ENCODE results near the gene MILR1.

MILR1 gene

DNA sequence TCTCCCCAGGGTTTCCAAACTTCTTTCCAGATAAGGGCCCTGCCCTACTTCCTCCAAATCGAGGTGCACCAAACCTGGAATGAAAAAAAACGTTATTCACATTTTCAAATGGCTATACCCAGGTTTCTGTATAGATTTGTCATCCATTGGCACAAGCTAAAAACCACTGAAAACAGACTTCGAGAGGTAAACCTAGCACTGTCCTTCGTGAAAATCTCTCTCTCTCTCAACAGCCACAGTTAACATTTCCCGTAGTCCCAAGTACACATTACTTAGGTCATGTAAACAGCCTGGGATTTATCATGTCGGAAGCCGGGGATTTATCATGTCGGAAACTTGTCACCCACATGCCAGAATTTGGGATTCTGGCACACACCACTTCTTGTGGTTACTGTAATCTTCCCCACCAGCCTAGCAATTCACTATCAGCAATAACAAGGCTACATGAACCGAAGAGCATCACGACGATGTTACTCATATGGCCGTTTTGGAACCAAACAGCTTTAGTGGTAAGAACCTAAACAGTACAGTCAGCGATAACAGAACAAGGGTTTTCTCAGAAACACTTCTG, 55.9 kb downstream of the MILR1 start:
- no peak for DNase-seq

DNA sequence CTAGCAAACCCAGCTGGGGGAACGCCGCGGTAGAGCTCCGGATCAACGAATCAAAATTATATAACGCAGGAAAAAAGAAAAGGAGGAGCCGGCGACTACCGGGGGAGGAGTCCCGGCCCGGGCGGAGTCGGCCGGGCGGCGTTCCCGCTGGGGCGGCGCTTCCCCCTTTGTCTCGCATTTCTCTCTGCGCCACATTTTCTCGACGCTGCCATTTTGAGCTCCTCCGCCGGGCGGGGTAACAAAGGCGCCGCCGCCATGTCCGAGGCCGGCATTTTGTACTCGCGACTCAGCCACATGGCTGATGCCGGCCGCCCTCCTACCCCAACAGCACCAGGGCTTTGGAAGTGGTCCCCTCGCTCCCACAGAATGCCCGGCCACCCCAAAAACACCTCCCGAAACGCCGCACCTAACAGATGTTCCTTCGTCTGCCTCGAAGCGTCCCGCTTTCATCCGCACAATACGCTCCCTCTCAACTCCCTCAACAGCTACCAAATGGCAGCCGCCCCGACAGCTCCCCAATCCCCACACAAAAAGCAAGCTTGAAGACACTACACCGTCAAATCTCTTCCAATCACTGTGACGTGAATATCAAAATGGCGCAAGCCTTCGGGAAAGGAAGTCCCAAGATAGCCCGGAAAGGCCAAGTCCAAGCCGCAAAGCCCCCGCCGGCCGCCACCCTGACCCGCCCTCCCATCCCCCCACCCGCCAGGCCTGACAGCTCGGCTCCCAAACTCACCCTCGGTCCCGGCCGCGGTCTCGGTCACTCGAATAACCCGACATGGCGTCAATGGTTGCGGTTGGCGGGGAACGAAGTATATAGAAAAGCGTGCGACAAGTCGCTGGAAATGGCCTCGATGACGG, 56.7 kb downstream of the MILR1 start:
- DNase-seq = peak; percentile 86

DNA sequence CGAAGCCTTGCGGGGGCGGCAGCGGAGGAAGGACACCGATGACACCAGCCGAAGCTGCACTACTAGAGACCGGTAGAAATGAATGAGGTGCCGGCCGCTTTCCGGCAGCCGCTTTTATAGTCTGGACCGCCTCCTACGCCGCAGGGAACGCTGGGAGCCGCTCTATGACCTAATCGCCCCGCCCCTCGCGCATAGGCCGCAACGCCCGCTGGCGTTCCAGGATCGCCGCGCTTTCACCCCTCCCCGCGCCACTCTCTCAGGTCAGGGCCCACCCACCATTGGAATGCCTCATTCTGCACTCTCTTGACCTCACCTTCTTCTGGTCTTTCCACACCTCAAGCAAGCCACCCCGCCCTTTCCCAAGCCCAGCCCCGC, 57.3 kb downstream of the MILR1 start, which contains the start of gene DDX5:
Gene DDX5 (minus strand): TSS at position 89 of the 375 bp plus-strand sequence. CDS start 170 bp downstream, outside the sequence.
- peak; percentile 96 for DNase-seq

DNA sequence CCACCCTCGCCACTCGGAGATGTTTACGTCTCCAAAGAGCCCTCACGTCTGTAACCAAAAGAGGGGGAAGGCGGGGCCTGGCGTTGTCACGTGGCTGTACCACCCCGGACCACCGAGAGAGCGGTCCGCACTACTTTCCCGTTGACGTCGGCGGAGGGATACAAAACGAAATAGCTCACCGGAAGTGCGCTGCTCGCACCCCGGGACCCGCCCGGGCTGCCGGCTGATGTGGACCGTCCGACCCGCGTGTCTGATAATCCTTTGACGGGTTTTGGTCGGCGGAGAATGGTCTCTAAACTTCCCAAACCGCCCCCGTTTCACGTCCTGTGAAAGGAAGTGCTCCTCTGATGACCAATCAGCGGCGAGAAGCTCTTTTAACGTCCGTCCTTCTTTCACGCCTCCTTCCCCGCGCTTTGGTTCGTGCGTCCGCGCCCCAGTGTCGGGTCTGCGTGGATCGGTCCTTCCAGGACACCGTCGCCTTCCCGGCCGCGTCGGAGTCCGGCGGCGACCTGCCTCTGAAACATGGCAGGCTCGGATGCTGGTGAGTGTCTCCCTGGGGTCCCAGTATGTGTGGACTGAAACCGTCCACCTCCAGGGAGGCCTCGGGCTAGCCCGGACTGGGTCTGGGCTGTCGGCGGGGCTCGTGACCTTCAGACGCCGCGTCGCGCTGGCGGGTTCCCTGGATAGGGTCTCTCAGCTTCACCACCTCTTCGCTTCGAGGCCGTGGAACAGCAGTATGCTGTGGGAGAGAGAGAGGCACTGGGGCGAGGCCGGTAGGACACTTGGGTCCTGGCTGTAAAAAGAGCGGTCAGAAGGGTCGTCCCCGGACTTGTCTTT, 57.9 kb downstream of the MILR1 start, which contains the start of gene CEP95:
Gene CEP95 (plus strand): TSS at position 402 of the 837 bp plus-strand sequence. CDS start 121 bp downstream, at position 523.
- peak; percentile 94 for DNase-seq

DNA sequence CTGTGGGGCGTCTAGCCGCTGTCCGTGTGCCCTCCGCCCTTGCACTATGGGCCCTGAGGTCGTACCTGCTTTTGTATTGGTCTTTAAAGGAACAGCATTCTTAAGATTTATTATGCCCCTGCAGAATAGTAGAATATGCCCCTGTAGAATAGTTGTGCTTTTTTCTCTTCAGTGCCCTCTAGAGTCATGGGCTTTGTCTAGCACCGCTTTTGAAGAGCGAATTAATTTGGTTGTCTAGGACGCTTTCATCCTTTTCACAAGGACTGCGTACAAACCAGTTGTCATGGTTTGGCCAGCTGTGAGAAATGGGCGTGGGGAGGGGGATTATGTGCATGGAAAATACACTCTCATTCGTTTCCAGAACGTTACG, 58.5 kb downstream of the MILR1 start:
- DNase-seq = no peak

DNA sequence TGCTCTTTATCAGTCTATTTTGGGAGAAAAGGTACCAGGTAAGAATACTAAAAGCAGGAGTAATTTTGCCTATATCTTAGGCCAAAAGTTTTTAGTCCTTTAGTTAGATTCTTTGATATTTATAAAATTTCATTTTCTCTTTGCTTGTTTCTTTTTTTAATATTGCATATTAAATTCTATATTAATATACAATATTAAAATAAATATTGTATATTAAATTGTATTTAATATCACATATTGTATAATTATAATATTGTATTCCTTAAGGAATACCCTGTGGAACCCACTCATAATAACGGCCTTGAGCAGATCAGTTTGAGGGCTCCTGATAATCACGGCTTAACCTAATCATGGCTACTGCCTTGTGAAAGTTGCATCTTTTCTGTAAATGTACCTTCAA, 59.8 kb downstream of the MILR1 start:
- DNase-seq = no peak

DNA sequence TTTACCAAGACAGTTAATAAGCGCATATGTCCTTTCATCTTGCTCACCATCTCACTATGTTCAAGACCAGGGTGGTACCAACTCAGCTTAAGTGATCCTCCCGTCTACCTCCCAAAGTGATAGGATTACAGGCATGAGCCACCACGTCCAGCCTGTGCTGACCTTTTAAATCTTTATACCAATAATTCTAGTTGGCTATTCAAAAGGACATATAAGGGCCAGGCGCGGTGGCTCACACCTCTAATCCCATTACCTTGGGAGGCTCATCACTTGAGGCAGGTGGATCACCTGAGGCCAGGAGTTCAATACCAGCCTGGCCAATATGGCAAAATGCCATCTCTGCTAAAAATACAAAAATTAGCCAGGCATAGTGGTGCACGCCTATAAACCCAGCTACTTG, 60.3 kb downstream of the MILR1 start:
- no peak for DNase-seq

DNA sequence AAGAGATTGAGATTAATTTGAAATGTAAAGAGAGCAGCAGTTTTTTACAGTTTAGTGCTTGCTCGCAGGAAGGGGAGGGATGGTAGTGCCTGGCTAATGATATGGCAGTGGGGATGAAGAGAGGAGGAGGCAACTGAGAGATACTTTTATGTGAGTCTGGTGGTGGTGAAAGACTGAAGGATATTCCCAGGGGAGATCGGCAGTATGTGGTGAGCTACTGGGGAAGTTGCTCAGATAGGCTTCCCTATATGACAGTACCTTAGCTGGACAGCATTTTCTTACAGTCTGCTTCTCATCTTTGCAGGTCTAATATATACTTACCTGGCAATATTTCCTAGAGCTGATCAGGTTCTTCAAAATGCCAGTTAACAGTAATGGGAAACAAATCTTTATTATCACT, 66.5 kb downstream of the MILR1 start:
- DNase-seq = no peak

DNA sequence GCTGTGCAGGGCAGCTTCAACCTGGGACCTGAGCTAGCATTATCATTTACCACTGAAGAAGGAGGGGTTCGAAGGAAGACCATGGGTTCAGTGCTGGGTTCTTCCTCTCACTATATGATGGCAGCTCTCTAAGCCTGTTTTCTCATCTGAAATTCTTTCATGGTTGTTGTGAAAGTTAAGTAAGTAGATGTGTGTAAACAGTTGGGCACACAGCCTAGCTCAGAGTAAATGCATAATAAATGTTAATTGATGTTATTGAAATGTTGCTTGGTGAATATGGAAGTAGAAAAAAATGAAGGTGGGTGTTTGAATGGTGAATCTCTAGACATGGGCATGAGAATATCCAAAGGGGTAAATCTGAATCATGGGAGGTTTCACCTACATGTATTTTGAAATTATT, 66.9 kb downstream of the MILR1 start:
- no peak for DNase-seq

All from activated CD4-positive, CD25-positive, alpha-beta regulatory T cell treated with anti-CD3 and anti-CD28 coated beads, Interleukin-2, amount 50 U/mL, for 72 hours (primary cell).